ENCODE results near the gene DNAJB8. TPM values are rescaled to one million over a fixed set of nuclear protein-coding genes. Genes with fewer than 3 reads are reported as not detected.

Gene DNAJB8
- total and polyA plus RNA-seq, 9 of the 15 experiments (the other 6 are each of a cell fraction or from before 2014, with no cell fraction given), result not detected

DNA sequence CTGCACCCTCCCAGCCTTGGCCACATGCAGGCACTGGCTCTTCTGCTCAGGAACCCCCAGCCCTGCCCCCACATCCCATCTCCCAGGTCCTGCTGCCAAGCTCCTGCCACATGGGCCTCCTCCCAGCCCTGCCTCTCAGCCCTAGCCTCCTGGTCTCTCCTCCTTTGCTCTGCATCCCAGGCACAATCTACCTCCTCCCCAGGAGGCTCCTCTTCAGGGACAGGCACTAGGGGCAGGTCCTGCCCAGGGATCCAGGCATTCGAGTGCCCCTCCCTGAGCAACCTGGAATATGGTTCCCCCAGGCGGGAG, 12.4 kb downstream of the DNAJB8 start:
- no peak overlapping the region for H3K4me2 ChIP-seq (ENCODE audit: insufficient read depth, low read length)
- TF ChIP-seq ZNF766 (CRISPR knock-in tag; conservative IDR thresholded peaks at IDR 0.05) (no peak), ZNF324 (CRISPR knock-in tag; IDR thresholded peaks at IDR 0.05) (no peak), TCF7 (IDR thresholded peaks at IDR 0.05; ENCODE audit: borderline replicate concordance) (no peak), CC2D1A (IDR thresholded peaks at IDR 0.05) (no peak), BRCA1 (IDR thresholded peaks at IDR 0.05) (no peak), BRCA1 (CRISPR knock-in tag; IDR thresholded peaks at IDR 0.05) (no peak), HNRNPUL1 (IDR thresholded peaks at IDR 0.05; ENCODE audit: low read length) (no peak), ZNF217 (CRISPR knock-in tag; IDR thresholded peaks at IDR 0.05) (no peak)
- H3K4me3 ChIP-seq, result no peak overlapping the region
- ChIA-PET CTCF (ENCODE audit: low intra/inter-chr PET ratio) (no interaction called here), POLR2A (no interaction called here)
- no peak overlapping the region for H2AFZ ChIP-seq (ENCODE audit: low read depth, low read length)
- no peaks in the 10 kb centered on the region for H3K9me1 ChIP-seq (ENCODE audit: control insufficient read depth, insufficient read depth, low read length)
- no peak overlapping the region for H3K27ac ChIP-seq (ENCODE audit: extremely low read depth, low read depth, low read length)
- no peak overlapping the region for H3K9ac ChIP-seq (ENCODE audit: insufficient read depth in 1 of 2, low read depth in 2 of 2, low read length in 2 of 2)
- H4K20me1 ChIP-seq (replicated peaks; ENCODE audit: control insufficient read depth, insufficient read depth, low read length), result no peaks in the 10 kb centered on the region
- no peak for FAIRE-seq
- no peaks in the 10 kb centered on the region for H3K36me3 ChIP-seq (ENCODE audit: control insufficient read depth, insufficient read depth, low read length)
- H3K79me2 ChIP-seq (ENCODE audit: control insufficient read depth, insufficient read depth, low read length), result no peaks in the 10 kb centered on the region
- in situ Hi-C loops (cut with MboI) (no loop called here), intact Hi-C loops (cut with micrococcal nuclease) (no loop called here)
- no peaks in the 10 kb centered on the region for H3K9me3 ChIP-seq (replicated peaks; ENCODE audit: control insufficient read depth, insufficient read depth, low read depth, low read length)
- DNase-seq (ENCODE audit: extremely low read depth in 1 of 4, low spot score in 3 of 4), result no peak
- BruUV-seq (replicated peaks), result no TSS peak
- no peak for ATAC-seq
- no peaks in the 10 kb centered on the region; a peak in 3 of 5 replicates for H3K27me3 ChIP-seq (ENCODE audit: control insufficient read depth in 2 of 2, insufficient read depth in 2 of 2, low read length in 2 of 2)
- no CpG with 5 or more reads among the region's 2 CpGs for WGBS (ENCODE audit: insufficient coverage, low coverage, missing lambda C conversion rate)
- H3K4me1 ChIP-seq (replicated peaks in 1 of 2; ENCODE audit: control insufficient read depth in 2 of 2, insufficient read depth in 2 of 2, low read length in 2 of 2), result peaks cover 6 to 52% of the 10 kb centered on the region in 2 experiments; a peak in 3 of 5 replicates

Data from K562 (cell line).